GM23338 (cell line): Measurements from ENCODE around the gene IFITM10. TPM values are rescaled to one million over a fixed set of nuclear protein-coding genes. Genes with fewer than 3 reads are reported as not detected.

Source experiments
- ATAC-seq: fragments of 200-7000 bp; cut with Tn5 transposase; 3 replicates; pipeline ENCODE4 v1.9.1; 2020
- DNase-seq: peaks from one replicate; pipeline ENCODE4 v3.0.0-alpha.2; 2015; ENCODE audit warnings: low spot score
- H2AFZ ChIP-seq: fragments of 200-600 bp; sonication (generic); 2 replicates; pipeline ENCODE4 v1.8.0; 2016; ENCODE audit warnings: antibody characterized with exemption, mild to moderate bottlenecking, moderate library complexity
- H3F3A ChIP-seq: fragments of 200-600 bp; sonication (generic); replicated peaks from 2 replicates; pipeline ENCODE4 v1.8.0; 2017; ENCODE audit warnings: antibody characterized with exemption, mixed run types, low read depth
- H3K27ac ChIP-seq: fragments of 200-600 bp; sonication (generic); 2 replicates; pipeline ENCODE4 v1.6.1; 2016; ENCODE audit warnings: low read depth
- H3K27me3 ChIP-seq: fragments of 200-600 bp; sonication (generic); 2 replicates; pipeline ENCODE4 v1.8.0; 2016; ENCODE audit warnings: mild to moderate bottlenecking, mixed run types, moderate library complexity; ENCODE audit not compliant: insufficient read depth
- H3K36me3 ChIP-seq: fragments of 200-600 bp; sonication (generic); 2 replicates; pipeline ENCODE4 v1.8.0; 2016; ENCODE audit warnings: mild to moderate bottlenecking; ENCODE audit not compliant: insufficient read depth
- H3K4me1 ChIP-seq: fragments of 200-600 bp; sonication (generic); 2 replicates; pipeline ENCODE4 v1.8.0; 2016; ENCODE audit warnings: mild to moderate bottlenecking, moderate library complexity; ENCODE audit not compliant: insufficient read depth
- H3K4me2 ChIP-seq: fragments of 200-600 bp; sonication (generic); 2 replicates; pipeline ENCODE4 v1.7.1; 2017; ENCODE audit warnings: mixed run types
- H3K4me3 ChIP-seq: fragments of 200-600 bp; sonication (generic); 2 replicates; pipeline ENCODE4 v1.6.1; 2016; ENCODE audit warnings: mixed run types
- H3K79me2 ChIP-seq: fragments of 200-600 bp; sonication (generic); replicated peaks from 2 replicates; pipeline ENCODE4 v1.8.0; 2017; ENCODE audit warnings: mild to moderate bottlenecking; ENCODE audit not compliant: insufficient read depth
- H3K9me2 ChIP-seq: fragments of 200-600 bp; sonication (generic); 2 replicates; pipeline ENCODE4 v1.8.0; 2017; ENCODE audit not compliant: insufficient read depth
- H4K20me1 ChIP-seq: fragments of 200-600 bp; sonication (generic); replicated peaks from 2 replicates; pipeline ENCODE4 v1.8.0; 2017; ENCODE audit warnings: mild to moderate bottlenecking; ENCODE audit not compliant: insufficient read depth
- H3K27ac Mint-ChIP-seq: 2 replicates; pipeline ENCODE4 v1.8.0; 2020; ENCODE audit warnings: inconsistent platforms, mild to moderate bottlenecking, moderate library complexity, mixed read lengths
- H3K27me3 Mint-ChIP-seq: 3 replicates; pipeline ENCODE4 v1.8.0; 2022; ENCODE audit warnings: low read depth, mild to moderate bottlenecking, moderate library complexity, mixed read lengths, inconsistent platforms; ENCODE audit not compliant: insufficient read depth, poor library complexity
- H3K36me3 Mint-ChIP-seq: 3 replicates; pipeline ENCODE4 v1.8.0; 2021; ENCODE audit warnings: low read depth, mild to moderate bottlenecking, inconsistent platforms, moderate library complexity, mixed read lengths
- H3K4me1 Mint-ChIP-seq: 3 replicates; pipeline ENCODE4 v1.8.0; 2020; ENCODE audit warnings: mild to moderate bottlenecking, inconsistent platforms, mixed read lengths
- H3K4me3 Mint-ChIP-seq: 3 replicates; pipeline ENCODE4 v1.8.0; 2021; ENCODE audit warnings: moderate library complexity, mild to moderate bottlenecking, inconsistent platforms, mixed read lengths
- H3K9me3 Mint-ChIP-seq: 3 replicates; pipeline ENCODE4 v1.8.0; 2020; ENCODE audit warnings: moderate library complexity, mild to moderate bottlenecking, inconsistent platforms, mixed read lengths
- CREB1 ChIP-seq: fragments of 250-450 bp; sonication (Bioruptor Pico); IDR thresholded peaks from 2 replicates; pipeline ENCODE4 v1.5.0; 2020; ENCODE audit warnings: low read depth, mild to moderate bottlenecking, moderate library complexity
- EZH2 ChIP-seq: fragments of 200-600 bp; sonication (generic); IDR thresholded peaks from one replicate; pipeline ENCODE4 v1.8.0; 2017; ENCODE audit warnings: antibody characterized with exemption, mild to moderate bottlenecking, low read depth; ENCODE audit not compliant: unreplicated experiment
- EZH2phosphoT487 ChIP-seq: fragments of 200-600 bp; sonication (generic); IDR thresholded peaks from one replicate; pipeline ENCODE4 v1.8.1; 2018; ENCODE audit warnings: antibody characterized with exemption; ENCODE audit not compliant: unreplicated experiment
- NANOG ChIP-seq: IDR thresholded peaks from 2 replicates; pipeline ENCODE4 v1.6.1; 2016; ENCODE audit warnings: antibody characterized with exemption, borderline replicate concordance
- POLR2AphosphoS5 ChIP-seq: IDR thresholded peaks from 2 replicates; pipeline ENCODE4 v1.6.1; 2016; ENCODE audit warnings: antibody characterized with exemption, low read depth
- STAT1 ChIP-seq: IDR thresholded peaks from one replicate; pipeline ENCODE4 v1.6.1; 2016; ENCODE audit warnings: antibody characterized with exemption; ENCODE audit not compliant: unreplicated experiment
- ZNF114 ChIP-seq: fragments of 250-450 bp; sonication (Bioruptor Pico); IDR thresholded peaks from 2 replicates; pipeline ENCODE4 v1.5.0; 2020; ENCODE audit warnings: mild to moderate bottlenecking, moderate library complexity
- ZNF331 ChIP-seq: fragments of 250-450 bp; sonication (Bioruptor Pico); IDR thresholded peaks from 2 replicates; pipeline ENCODE4 v1.5.0; 2020; ENCODE audit warnings: low read depth, mild to moderate bottlenecking, moderate library complexity
- polyA plus RNA-seq: library from polyadenylated mRNA; unstranded; fragments of >200 nt; fragmentation: Nextera tagmentation; extraction: Ambion mirVana; gene quantifications from 2 replicates; pipeline ENCODE4 v1.2.1, GENCODE V29; 2016
- total RNA-seq: library from RNA; depleted of rRNA; stranded (reverse); fragments of >200 nt; shearing (Covaris generic); gene quantifications from 2 replicates; pipeline ENCODE4 v1.2.3, GENCODE V29; 2014
- TF ChIP-seq, protein P1 (sequence below): IDR thresholded peaks from 2 replicates; pipeline ENCODE4 v1.6.1; 2016; ENCODE audit warnings: antibody characterized with exemption
- TF ChIP-seq, protein P2 (sequence below): IDR thresholded peaks from one replicate; pipeline ENCODE4 v1.6.1; 2018; ENCODE audit warnings: antibody characterized with exemption; ENCODE audit not compliant: unreplicated experiment
- TF ChIP-seq, protein P3 (sequence below), 2 experiments: fragments of 200-600 bp in 1 of 2; sonication (generic) in 1 of 2; conservative IDR thresholded peaks; 2 replicates each; pipeline versions ENCODE4 v1.5.1 to v1.6.1; 2016 to 2017; ENCODE audit warnings: antibody characterized with exemption in 2 of 2, low read depth in 2 of 2, mild to moderate bottlenecking in 2 of 2, moderate library complexity in 1 of 2

IFITM10 gene
- total and polyA plus RNA-seq, 2 experiments from 2014 or later, result 0.06 TPM; not detected in 1

DNA sequence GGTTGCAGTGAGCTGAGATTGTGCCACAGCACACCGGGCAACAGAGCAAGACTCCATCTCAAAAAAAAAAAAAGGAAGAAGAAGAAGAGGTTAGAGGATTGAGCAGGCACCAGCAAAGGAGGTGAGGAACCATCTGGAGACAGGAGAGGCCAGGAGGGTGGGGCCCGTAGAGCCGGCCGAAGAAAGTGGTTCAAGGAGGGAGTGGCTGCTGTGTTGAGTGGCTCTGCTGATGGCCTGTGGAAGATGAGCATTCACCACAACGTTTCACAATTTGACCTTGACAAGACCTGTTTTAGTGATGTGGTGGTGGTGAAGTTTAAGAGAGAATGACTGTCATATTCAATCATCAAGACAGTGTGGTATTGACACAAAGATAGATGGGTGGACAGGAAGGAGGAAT lies 20.1 kb upstream of the IFITM10 start:
- Histone ChIP-seq H3K9me2 (no peaks in the 10 kb centered on the region), H3K4me3 (no peak overlapping the region), H3K4me1 (peaks cover 11% of the 10 kb centered on the region; the same call in 1 of the 2 replicates), H2AFZ (no peak overlapping the region), H3K27me3 (no peaks in the 10 kb centered on the region), H3K27ac (no peak overlapping the region), H3K79me2 (no peaks in the 10 kb centered on the region), H4K20me1 (no peaks in the 10 kb centered on the region), H3F3A (no peaks in the 10 kb centered on the region), H3K36me3 (no peaks in the 10 kb centered on the region), H3K4me2 (no peak overlapping the region)
- Mint-ChIP-seq H3K36me3 (no peaks in the 10 kb centered on the region; the same call in 2 of the 3 replicates), H3K4me3 (no peak overlapping the region; the same call in 2 of the 3 replicates), H3K4me1 (peaks cover 20% of the 10 kb centered on the region), H3K9me3 (no peaks in the 10 kb centered on the region; the same call in 2 of the 3 replicates), H3K27ac (no peak overlapping the region; the same call in 1 of the 2 replicates), H3K27me3 (peaks cover 21% of the 10 kb centered on the region)
- no peak for ATAC-seq
- TF ChIP-seq ZNF331, result no peak
- no peak for TF ChIP-seq NANOG
- no peak for TF ChIP-seq STAT1
- TF ChIP-seq, protein P1, sequence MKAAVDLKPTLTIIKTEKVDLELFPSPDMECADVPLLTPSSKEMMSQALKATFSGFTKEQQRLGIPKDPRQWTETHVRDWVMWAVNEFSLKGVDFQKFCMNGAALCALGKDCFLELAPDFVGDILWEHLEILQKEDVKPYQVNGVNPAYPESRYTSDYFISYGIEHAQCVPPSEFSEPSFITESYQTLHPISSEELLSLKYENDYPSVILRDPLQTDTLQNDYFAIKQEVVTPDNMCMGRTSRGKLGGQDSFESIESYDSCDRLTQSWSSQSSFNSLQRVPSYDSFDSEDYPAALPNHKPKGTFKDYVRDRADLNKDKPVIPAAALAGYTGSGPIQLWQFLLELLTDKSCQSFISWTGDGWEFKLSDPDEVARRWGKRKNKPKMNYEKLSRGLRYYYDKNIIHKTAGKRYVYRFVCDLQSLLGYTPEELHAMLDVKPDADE, result no peak
- no peak for DNase-seq

DNA sequence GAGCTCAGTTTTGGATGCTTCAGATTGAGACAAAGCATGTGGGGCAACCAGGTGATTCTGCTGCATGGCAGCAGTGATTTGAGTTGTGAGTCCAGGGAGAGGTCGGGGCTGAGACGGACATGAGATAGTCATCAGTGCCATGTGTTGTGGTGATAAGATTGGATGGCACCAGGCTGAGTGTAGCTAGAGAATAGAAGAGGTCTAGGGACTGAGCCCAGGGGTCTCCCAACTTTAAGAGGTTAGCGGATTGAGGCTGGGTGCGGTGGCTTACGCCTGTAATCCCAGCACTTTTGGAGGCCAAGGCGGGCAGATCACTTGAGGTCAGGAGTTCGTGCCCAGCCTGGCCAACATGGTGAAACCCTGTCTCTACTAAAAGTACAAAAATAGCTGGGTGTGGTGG lies 19.7 kb upstream of the IFITM10 start:
- Histone ChIP-seq H2AFZ (no peak overlapping the region), H3K4me3 (no peak overlapping the region), H3F3A (no peaks in the 10 kb centered on the region), H3K27ac (no peak overlapping the region), H3K4me2 (no peak overlapping the region), H3K4me1 (peaks cover 11% of the 10 kb centered on the region; the same call in 1 of the 2 replicates), H3K9me2 (no peaks in the 10 kb centered on the region), H3K36me3 (no peaks in the 10 kb centered on the region), H3K27me3 (no peaks in the 10 kb centered on the region), H3K79me2 (no peaks in the 10 kb centered on the region), H4K20me1 (no peaks in the 10 kb centered on the region)
- Mint-ChIP-seq H3K36me3 (no peaks in the 10 kb centered on the region; the same call in 2 of the 3 replicates), H3K27me3 (peaks cover 23% of the 10 kb centered on the region), H3K4me3 (no peak overlapping the region), H3K4me1 (peaks cover 20% of the 10 kb centered on the region), H3K9me3 (no peaks in the 10 kb centered on the region; the same call in 2 of the 3 replicates), H3K27ac (no peak overlapping the region)
- DNase-seq (no peak), ATAC-seq (no peak)
- TF ChIP-seq, protein P2, sequence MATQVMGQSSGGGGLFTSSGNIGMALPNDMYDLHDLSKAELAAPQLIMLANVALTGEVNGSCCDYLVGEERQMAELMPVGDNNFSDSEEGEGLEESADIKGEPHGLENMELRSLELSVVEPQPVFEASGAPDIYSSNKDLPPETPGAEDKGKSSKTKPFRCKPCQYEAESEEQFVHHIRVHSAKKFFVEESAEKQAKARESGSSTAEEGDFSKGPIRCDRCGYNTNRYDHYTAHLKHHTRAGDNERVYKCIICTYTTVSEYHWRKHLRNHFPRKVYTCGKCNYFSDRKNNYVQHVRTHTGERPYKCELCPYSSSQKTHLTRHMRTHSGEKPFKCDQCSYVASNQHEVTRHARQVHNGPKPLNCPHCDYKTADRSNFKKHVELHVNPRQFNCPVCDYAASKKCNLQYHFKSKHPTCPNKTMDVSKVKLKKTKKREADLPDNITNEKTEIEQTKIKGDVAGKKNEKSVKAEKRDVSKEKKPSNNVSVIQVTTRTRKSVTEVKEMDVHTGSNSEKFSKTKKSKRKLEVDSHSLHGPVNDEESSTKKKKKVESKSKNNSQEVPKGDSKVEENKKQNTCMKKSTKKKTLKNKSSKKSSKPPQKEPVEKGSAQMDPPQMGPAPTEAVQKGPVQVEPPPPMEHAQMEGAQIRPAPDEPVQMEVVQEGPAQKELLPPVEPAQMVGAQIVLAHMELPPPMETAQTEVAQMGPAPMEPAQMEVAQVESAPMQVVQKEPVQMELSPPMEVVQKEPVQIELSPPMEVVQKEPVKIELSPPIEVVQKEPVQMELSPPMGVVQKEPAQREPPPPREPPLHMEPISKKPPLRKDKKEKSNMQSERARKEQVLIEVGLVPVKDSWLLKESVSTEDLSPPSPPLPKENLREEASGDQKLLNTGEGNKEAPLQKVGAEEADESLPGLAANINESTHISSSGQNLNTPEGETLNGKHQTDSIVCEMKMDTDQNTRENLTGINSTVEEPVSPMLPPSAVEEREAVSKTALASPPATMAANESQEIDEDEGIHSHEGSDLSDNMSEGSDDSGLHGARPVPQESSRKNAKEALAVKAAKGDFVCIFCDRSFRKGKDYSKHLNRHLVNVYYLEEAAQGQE, result no peak
- TF ChIP-seq ZNF114 (CRISPR knock-in tag) (no peak), EZH2phosphoT487 (no peak), STAT1 (no peak), CREB1 (CRISPR knock-in tag) (no peak), EZH2 (no peak), POLR2AphosphoS5 (no peak)
- TF ChIP-seq, protein P1, result no peak
- TF ChIP-seq, protein P3, sequence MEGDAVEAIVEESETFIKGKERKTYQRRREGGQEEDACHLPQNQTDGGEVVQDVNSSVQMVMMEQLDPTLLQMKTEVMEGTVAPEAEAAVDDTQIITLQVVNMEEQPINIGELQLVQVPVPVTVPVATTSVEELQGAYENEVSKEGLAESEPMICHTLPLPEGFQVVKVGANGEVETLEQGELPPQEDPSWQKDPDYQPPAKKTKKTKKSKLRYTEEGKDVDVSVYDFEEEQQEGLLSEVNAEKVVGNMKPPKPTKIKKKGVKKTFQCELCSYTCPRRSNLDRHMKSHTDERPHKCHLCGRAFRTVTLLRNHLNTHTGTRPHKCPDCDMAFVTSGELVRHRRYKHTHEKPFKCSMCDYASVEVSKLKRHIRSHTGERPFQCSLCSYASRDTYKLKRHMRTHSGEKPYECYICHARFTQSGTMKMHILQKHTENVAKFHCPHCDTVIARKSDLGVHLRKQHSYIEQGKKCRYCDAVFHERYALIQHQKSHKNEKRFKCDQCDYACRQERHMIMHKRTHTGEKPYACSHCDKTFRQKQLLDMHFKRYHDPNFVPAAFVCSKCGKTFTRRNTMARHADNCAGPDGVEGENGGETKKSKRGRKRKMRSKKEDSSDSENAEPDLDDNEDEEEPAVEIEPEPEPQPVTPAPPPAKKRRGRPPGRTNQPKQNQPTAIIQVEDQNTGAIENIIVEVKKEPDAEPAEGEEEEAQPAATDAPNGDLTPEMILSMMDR (conservative IDR thresholded peaks at IDR 0.05; ENCODE audit: low read depth in 2 of 2), result no peak
